Uterus (tissue), 4 donors: ENCODE data around the gene CASZ1. TPM values are rescaled to one million over a fixed set of nuclear protein-coding genes. Genes with fewer than 3 reads are reported as not detected.

Experiments
- DNase-seq, 2 donors: peaks; one replicate each; pipeline ENCODE4 v3.0.0-alpha.2; 2019 to 2020
- H3K27ac ChIP-seq, 2 donors: fragments of 200-600 bp; sonication (generic); 1 replicate in 1 of 2; 2 replicates in 1 of 2; pipeline ENCODE4 v1.5.1; 2016 to 2018
- H3K27me3 ChIP-seq, 2 donors: fragments of 200-600 bp; sonication (generic); one replicate each; pipeline ENCODE4 v1.5.1; 2018 to 2019; ENCODE audit warnings: control low read depth in 1 of 2
- H3K36me3 ChIP-seq, 2 donors: fragments of 200-600 bp; sonication (generic); one replicate each; pipeline ENCODE4 v1.5.1; 2019; ENCODE audit warnings: control low read depth in 1 of 2
- H3K4me1 ChIP-seq, 2 donors: fragments of 200-600 bp; sonication (generic); one replicate each; pipeline ENCODE4 v1.5.1; 2018 to 2019; ENCODE audit warnings: control low read depth in 1 of 2
- H3K4me3 ChIP-seq, 2 donors: fragments of 200-600 bp; sonication (generic); 1 replicate in 1 of 2; 2 replicates in 1 of 2; pipeline ENCODE4 v1.5.1; 2018 to 2019; ENCODE audit warnings: mild to moderate bottlenecking in 1 of 2
- H3K9me3 ChIP-seq, 2 donors: fragments of 200-600 bp; sonication (generic); one replicate each; pipeline ENCODE4 v1.5.1; 2019; ENCODE audit warnings: control low read depth in 1 of 2
- POLR2A ChIP-seq, 2 donors: fragments of 450-650 bp; IDR thresholded peaks; one replicate each; pipeline ENCODE4 v1.6.1; 2016; ENCODE audit warnings: antibody characterized with exemption in 2 of 2, mild to moderate bottlenecking in 1 of 2, moderate library complexity in 1 of 2
- intact Hi-C: fragments of 100-400 bp; cut with DNase I; formaldehyde crosslinking; loops from one replicate; pipeline ENCODE4 v1.15.1; 2023; ENCODE audit warnings: low total_unique reads
- total RNA-seq, 4 donors: library from RNA; depleted of rRNA in 3 of 4; stranded (reverse); fragments of >200 nt in 3 of 4; gene quantifications; one replicate each; pipeline versions ENCODE4 v1.1.0 to v1.2.4, GENCODE V29; 2014 to 2023
- TF ChIP-seq, protein P1 (sequence below), 4 experiments: fragments of 200-600 bp in 2 of 4; fragments of 450-650 bp in 2 of 4; sonication (generic) in 2 of 4; IDR thresholded peaks; one replicate each; pipeline ENCODE4 v1.5.1; 2016 to 2019; ENCODE audit warnings: antibody characterized with exemption in 4 of 4, mild to moderate bottlenecking in 2 of 4, moderate library complexity in 1 of 4
- donor health status: DM: yes; HTN: yes; CAD: no.

CASZ1 gene
- total RNA-seq, 4 donors from 2014 or later = 0.59 to 49.2 (median 3.9) TPM

GRCh38 chr1:10733474-10734366 is 62.7 kb downstream of the CASZ1 start:
- Histone ChIP-seq H3K36me3 (no peaks in the 10 kb centered on the region), H3K9me3 (no peaks in the 10 kb centered on the region), H3K27ac (no peak overlapping the region), H3K4me3 (no peak overlapping the region), H3K27me3 (no peaks in the 10 kb centered on the region), H3K4me1 (no peaks in the 10 kb centered on the region)
- no peak for DNase-seq
- intact Hi-C loops = no loop called here
- TF ChIP-seq, protein P1, sequence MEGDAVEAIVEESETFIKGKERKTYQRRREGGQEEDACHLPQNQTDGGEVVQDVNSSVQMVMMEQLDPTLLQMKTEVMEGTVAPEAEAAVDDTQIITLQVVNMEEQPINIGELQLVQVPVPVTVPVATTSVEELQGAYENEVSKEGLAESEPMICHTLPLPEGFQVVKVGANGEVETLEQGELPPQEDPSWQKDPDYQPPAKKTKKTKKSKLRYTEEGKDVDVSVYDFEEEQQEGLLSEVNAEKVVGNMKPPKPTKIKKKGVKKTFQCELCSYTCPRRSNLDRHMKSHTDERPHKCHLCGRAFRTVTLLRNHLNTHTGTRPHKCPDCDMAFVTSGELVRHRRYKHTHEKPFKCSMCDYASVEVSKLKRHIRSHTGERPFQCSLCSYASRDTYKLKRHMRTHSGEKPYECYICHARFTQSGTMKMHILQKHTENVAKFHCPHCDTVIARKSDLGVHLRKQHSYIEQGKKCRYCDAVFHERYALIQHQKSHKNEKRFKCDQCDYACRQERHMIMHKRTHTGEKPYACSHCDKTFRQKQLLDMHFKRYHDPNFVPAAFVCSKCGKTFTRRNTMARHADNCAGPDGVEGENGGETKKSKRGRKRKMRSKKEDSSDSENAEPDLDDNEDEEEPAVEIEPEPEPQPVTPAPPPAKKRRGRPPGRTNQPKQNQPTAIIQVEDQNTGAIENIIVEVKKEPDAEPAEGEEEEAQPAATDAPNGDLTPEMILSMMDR (IDR thresholded peaks at IDR 0.05) = no peak
- no peak for TF ChIP-seq POLR2A (IDR thresholded peaks at IDR 0.05)

- Histone ChIP-seq H3K4me1 (no peaks in the 10 kb centered on the region), H3K27ac (no peak overlapping the region), H3K36me3 (no peaks in the 10 kb centered on the region), H3K27me3 (no peaks in the 10 kb centered on the region), H3K9me3 (no peaks in the 10 kb centered on the region), H3K4me3 (no peak overlapping the region)
- intact Hi-C loops = no loop called here
- TF ChIP-seq, protein P1 (IDR thresholded peaks at IDR 0.05) = no peak
- TF ChIP-seq POLR2A (IDR thresholded peaks at IDR 0.05) = no peak
- DNase-seq = no peak
Measured at GRCh38 chr1:10730985-10731384, 65.5 kb downstream of the CASZ1 start.

DNA sequence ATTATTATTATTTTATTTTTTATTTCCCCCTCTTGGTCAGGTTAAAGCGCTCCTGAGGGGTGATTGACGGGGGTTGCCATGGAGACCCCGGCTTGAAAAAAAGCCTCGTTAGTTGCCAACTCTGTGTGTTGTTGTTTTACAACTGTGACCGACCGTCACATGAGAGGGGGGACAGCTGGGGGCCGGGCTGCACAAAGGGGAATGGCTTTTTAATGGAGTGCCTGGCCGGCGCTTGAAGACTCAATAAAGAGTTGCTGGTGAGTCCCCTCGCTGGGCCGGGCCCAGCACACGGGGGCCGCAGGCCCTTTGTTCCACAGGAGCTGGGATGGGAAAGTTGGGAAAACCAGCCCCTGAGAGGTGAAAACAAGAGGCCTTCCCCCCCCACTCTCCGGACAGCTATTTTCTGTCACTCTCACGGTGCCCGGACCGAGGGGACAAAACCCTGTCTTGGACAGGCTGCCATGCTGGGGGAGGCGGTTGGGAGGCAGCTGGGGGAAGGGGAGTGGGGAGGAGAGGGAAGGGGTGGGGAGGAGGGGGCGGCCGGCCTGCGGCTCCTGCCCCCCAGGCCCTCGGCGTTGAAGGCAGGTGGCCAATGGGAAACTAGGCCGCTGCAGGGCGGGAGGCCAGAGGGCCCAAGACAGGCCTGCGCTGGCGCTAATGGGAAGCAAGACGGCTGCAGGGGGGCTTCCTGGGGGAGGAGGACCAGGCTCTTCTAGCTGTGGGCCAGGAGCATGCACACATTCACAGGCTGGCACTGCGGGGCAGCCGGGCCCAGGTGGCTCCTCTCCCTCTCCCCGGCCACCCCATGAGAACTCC is 67.6 kb downstream of the CASZ1 start:
- DNase-seq = no peak
- TF ChIP-seq POLR2A (IDR thresholded peaks at IDR 0.05) = no peak
- TF ChIP-seq, protein P1 (IDR thresholded peaks at IDR 0.05) = no peak
- Histone ChIP-seq H3K27me3 (no peaks in the 10 kb centered on the region), H3K4me3 (no peak overlapping the region), H3K36me3 (no peaks in the 10 kb centered on the region), H3K4me1 (no peaks in the 10 kb centered on the region), H3K9me3 (no peaks in the 10 kb centered on the region), H3K27ac (no peak overlapping the region)
- intact Hi-C loops = no loop called here

DNA sequence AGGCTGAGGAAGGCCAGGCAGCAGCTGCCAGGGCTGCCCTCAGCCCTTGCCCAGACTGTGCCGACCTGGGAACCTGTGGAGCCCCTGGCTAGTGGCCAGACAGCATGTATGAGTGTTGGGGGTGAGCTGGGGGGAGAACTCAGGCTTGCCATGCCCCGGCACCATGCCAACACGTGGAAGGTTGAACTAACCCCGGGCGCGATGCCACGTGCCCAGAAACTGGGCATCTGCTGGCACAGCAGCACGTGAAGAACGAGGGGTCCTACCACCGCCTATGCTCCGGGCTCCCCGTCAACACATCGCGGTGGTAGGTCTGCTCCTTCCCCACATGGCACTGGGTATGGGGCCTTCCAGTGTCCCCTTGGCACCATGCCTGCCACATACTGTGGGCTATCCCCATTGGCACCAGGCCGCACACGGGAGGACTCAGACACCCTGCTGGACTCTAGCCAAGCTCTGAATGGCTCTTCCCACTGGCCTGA is 68.7 kb downstream of the CASZ1 start:
- DNase-seq = no peak
- H3K4me3 ChIP-seq = no peak overlapping the region
- no peaks in the 10 kb centered on the region for H3K4me1 ChIP-seq
- H3K27ac ChIP-seq = no peak overlapping the region
- TF ChIP-seq POLR2A (IDR thresholded peaks at IDR 0.05) = no peak
- TF ChIP-seq, protein P1 (IDR thresholded peaks at IDR 0.05) = no peak
- H3K27me3 ChIP-seq = no peaks in the 10 kb centered on the region
- intact Hi-C loops = no loop called here
- H3K36me3 ChIP-seq = no peaks in the 10 kb centered on the region
- H3K9me3 ChIP-seq = no peaks in the 10 kb centered on the region

DNA sequence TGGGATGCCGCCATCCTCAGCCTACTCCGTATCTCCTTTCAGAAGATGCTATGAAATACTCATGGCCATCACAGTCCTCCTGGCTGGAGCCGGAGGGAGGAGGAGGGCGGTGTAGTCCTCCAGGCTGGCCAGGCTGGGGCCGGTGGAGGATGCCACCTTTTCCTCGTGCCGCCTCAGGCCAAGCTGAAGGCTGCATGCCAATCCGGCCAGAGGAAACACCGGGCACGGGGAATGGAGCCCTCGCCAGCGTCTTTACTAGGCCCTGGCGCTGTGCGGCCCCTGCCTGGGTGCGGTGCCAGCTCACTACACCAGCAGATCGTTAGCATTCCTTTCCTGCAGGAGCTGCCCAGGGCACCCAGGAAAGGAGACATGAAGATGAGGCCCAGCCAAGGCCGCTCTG is 70.1 kb downstream of the CASZ1 start:
- no peaks in the 10 kb centered on the region for H3K27me3 ChIP-seq
- H3K4me3 ChIP-seq = no peak overlapping the region
- no peak for DNase-seq
- H3K4me1 ChIP-seq = no peaks in the 10 kb centered on the region
- intact Hi-C loops = no loop called here
- H3K36me3 ChIP-seq = no peaks in the 10 kb centered on the region
- no peaks in the 10 kb centered on the region for H3K9me3 ChIP-seq
- no peak overlapping the region for H3K27ac ChIP-seq
- no peak for TF ChIP-seq POLR2A (IDR thresholded peaks at IDR 0.05)
- TF ChIP-seq, protein P1 (IDR thresholded peaks at IDR 0.05) = no peak
